Kidney epithelial cell (primary cell): Measurements from ENCODE around the gene SEC16B. TPM values are rescaled to one million over a fixed set of nuclear protein-coding genes. Genes with fewer than 3 reads are reported as not detected.
A peak's percentile ranks its signal among the peaks of the same experiment; 100 is the strongest.

ENCODE experiments used
- DNase-seq: peaks from one replicate; pipeline ENCODE4 v3.0.0-alpha.2; 2010; ENCODE audit warnings: low read depth
- H3K27me3 ChIP-seq: 2 replicates; pipeline ENCODE4 v1.6.0; 2011; ENCODE audit warnings: low read length; ENCODE audit not compliant: control insufficient read depth, insufficient read depth
- H3K36me3 ChIP-seq: 2 replicates; pipeline ENCODE4 v1.5.1; 2011; ENCODE audit warnings: low read length; ENCODE audit not compliant: control insufficient read depth, insufficient read depth
- H3K4me3 ChIP-seq: 2 replicates; pipeline ENCODE4 v1.5.1; 2011; ENCODE audit warnings: low read depth, mild to moderate bottlenecking, control low read depth, low read length
- total RNA-seq: library from RNA; depleted of rRNA; stranded (reverse); fragments of >200 nt; gene quantifications from 2 replicates; pipeline ENCODE4 v1.2.3, GENCODE V29; 2015
- TF ChIP-seq, protein P1 (sequence below): IDR thresholded peaks from 2 replicates; pipeline ENCODE4 v1.5.1; 2011; ENCODE audit warnings: mild to moderate bottlenecking, moderate library complexity, low read length, control low read depth, inconsistent platforms; ENCODE audit not compliant: insufficient read depth, poor library complexity, severe bottlenecking

SEC16B gene
- total RNA-seq, 1 donor from 2014 or later: 0.96 TPM

DNA sequence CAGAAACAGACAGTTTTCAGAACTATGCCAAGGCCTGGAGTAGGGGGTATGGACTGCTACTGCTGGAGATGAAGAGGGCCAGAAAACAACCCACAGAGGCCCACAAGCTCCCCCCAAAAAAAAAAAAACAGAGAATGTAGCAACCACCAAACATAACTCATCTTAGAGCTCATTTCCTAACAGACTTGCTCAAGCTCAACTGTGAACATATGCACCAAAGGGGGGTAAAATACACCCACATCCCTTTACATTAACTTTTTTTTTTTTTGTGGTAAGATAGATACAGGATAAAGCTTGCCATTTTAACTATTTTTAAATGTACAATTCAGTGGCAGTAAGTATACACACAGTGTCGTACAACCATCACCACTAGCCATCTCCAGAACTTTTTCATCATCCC lies 36.0 kb downstream of the SEC16B start:
- H3K36me3 ChIP-seq: no peaks in the 10 kb centered on the region
- TF ChIP-seq, protein P1, sequence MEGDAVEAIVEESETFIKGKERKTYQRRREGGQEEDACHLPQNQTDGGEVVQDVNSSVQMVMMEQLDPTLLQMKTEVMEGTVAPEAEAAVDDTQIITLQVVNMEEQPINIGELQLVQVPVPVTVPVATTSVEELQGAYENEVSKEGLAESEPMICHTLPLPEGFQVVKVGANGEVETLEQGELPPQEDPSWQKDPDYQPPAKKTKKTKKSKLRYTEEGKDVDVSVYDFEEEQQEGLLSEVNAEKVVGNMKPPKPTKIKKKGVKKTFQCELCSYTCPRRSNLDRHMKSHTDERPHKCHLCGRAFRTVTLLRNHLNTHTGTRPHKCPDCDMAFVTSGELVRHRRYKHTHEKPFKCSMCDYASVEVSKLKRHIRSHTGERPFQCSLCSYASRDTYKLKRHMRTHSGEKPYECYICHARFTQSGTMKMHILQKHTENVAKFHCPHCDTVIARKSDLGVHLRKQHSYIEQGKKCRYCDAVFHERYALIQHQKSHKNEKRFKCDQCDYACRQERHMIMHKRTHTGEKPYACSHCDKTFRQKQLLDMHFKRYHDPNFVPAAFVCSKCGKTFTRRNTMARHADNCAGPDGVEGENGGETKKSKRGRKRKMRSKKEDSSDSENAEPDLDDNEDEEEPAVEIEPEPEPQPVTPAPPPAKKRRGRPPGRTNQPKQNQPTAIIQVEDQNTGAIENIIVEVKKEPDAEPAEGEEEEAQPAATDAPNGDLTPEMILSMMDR: no peak
- no peaks in the 10 kb centered on the region for H3K27me3 ChIP-seq
- no peak for DNase-seq
- no peak overlapping the region for H3K4me3 ChIP-seq

- DNase-seq: no peak
- no peaks in the 10 kb centered on the region for H3K27me3 ChIP-seq
- no peaks in the 10 kb centered on the region for H3K36me3 ChIP-seq
- TF ChIP-seq, protein P1: no peak
- no peak overlapping the region for H3K4me3 ChIP-seq
Observed at GRCh38 chr1:177932123-177932522, 37.7 kb downstream of the SEC16B start.

DNA sequence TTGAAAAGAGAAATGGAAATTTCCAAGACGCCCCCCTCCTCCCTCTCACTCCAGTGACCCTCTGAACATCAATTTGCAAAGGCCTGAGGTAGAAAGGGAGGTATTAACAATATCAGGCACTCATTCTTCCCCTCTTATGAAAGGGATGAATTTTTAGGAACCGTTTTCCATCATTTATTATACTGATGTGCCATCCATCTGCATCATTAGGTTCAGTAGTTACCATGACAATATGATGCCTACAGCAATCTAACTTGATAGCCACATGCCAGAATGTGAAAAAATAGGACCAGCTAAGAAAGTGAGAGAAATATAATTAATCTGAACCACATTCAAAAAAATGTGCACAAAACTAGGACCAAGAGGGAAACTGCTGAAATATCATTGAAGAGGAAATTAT lies 40.9 kb downstream of the SEC16B start:
- Histone ChIP-seq H3K27me3 (no peaks in the 10 kb centered on the region), H3K4me3 (no peak overlapping the region), H3K36me3 (no peaks in the 10 kb centered on the region)
- no peak for DNase-seq
- TF ChIP-seq, protein P1: no peak

DNA sequence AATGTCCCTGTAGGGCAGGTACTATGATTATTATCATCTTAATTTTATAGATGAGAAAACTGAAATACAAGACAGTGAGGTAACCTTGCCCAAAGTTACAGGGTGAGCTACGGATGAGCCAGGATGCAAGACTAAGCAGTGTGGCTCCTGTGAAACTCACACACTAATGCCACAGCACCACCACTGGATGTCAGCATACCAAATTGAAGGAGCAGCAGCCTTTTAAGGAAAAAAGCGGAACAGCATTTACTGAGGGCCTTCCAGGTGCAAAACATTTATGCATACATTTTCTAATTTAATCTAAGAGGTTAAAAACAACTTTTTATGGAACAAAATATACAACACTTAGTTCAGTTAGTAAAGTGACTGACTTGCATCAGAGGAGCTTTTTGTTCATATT lies 41.7 kb downstream of the SEC16B start:
- Histone ChIP-seq H3K36me3 (no peaks in the 10 kb centered on the region), H3K27me3 (no peaks in the 10 kb centered on the region), H3K4me3 (no peak overlapping the region)
- TF ChIP-seq, protein P1: peak; percentile 33
- no peak for DNase-seq

DNA sequence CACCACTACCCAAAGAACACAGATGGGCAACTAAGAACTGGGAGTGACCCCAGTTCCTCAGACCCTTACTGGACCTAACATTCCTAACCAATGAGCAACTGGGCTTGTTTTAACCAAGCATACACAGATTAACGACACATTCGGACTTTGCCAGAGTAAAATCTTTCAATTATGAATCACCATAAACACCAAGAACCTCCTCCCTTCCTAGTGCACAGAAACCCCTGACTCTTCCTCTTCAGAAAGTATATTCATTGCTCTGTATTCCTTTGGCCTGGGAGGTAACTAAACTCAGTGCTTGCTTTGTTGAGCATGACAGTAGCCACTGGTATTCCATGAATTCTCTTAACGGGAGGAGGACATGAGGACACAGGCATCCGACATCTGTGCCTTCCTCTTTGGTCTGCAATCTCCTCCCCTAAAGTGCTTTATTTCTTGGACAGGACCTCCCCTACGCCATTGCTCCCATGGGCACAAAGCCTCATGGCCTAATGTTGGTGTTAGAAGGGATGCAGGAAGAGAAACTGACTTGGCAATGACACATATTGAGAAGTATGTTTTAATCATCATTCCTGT lies 42.7 kb downstream of the SEC16B start:
- DNase-seq: peak; percentile 70
- Histone ChIP-seq H3K36me3 (no peaks in the 10 kb centered on the region), H3K27me3 (no peaks in the 10 kb centered on the region), H3K4me3 (no peak overlapping the region)
- TF ChIP-seq, protein P1: no peak

GRCh38 chr1:177926201-177926600 lies 43.7 kb downstream of the SEC16B start:
- Histone ChIP-seq H3K4me3 (no peak overlapping the region), H3K27me3 (no peaks in the 10 kb centered on the region), H3K36me3 (no peaks in the 10 kb centered on the region)
- DNase-seq: no peak
- TF ChIP-seq, protein P1: no peak
